IPS-18a (cell line): ENCODE results near the gene RPGRIP1.
A peak's percentile ranks its signal among the peaks of the same experiment; 100 is the strongest.
"Not testable (repeated sequence)": the region's sequence is repeated elsewhere in the genome, so short reads cannot be mapped to it uniquely, and the experiment has no call there.

ENCODE experiments used
- H3K27ac ChIP-seq: one replicate; pipeline ENCODE4 v1.5.1; 2013; ENCODE audit warnings: low read length
- H3K27me3 ChIP-seq: one replicate; pipeline ENCODE4 v1.6.1; 2013; ENCODE audit warnings: mild to moderate bottlenecking, low read length; ENCODE audit not compliant: control insufficient read depth, insufficient read depth
- H3K36me3 ChIP-seq: one replicate; pipeline ENCODE4 v1.6.1; 2013; ENCODE audit warnings: low read depth, low read length; ENCODE audit not compliant: control insufficient read depth
- H3K4me1 ChIP-seq: one replicate; pipeline ENCODE4 v1.6.1; 2013; ENCODE audit warnings: low read depth, low read length; ENCODE audit not compliant: control insufficient read depth
- H3K4me3 ChIP-seq: one replicate; pipeline ENCODE4 v1.5.1; 2013; ENCODE audit warnings: low read length
- H3K9ac ChIP-seq: one replicate; pipeline ENCODE4 v1.6.1; 2013; ENCODE audit warnings: mild to moderate bottlenecking, low read length, moderate library complexity
- H3K9me3 ChIP-seq: one replicate; pipeline ENCODE4 v1.6.1; 2013; ENCODE audit warnings: low read depth, low read length; ENCODE audit not compliant: control insufficient read depth

Gene RPGRIP1

DNA sequence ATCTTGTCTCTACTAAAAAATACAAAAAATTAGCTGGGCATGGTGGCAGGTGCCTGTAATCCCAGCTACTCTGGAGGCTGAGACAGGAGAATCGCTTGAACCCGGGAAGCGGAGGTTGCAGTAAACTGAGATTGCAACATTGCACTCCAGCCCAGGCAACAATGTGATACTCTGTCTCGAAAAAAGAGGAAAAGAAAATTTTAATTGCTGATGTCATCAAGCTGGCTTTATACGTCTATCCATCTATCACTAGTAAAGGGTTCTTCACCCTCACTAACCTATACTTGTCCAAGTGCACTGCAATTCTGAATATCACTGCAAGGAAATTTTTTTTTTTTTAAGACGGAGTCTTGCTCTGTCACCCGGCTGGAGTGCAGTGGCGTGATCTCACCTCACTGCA lies 2.0 kb downstream of the RPGRIP1 start:
- not testable (repeated sequence) for H3K9ac ChIP-seq, H3K4me3 ChIP-seq, H3K4me1 ChIP-seq, H3K27ac ChIP-seq, H3K27me3 ChIP-seq, H3K9me3 ChIP-seq, H3K36me3 ChIP-seq

DNA sequence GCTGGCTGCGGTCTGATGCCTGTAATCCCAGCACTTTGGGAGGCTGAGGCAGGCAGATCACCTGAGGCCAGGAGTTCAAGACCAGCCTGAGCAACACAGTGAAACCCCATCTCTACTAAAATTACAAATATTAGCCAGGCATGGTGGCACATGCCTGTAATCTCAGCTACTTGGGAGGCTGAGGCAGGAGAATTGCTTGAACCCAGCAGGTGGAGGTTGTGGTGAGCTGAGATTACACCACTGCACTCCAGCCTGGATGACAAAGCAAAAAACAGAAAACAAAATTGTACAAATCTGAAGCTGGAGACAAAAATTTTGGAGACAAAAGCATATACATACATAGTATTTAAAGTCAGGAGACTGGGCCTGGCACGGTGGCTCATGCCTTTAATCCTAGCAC lies 6.6 kb downstream of the RPGRIP1 start:
- not testable (repeated sequence) for H3K9me3 ChIP-seq, H3K9ac ChIP-seq, H3K36me3 ChIP-seq, H3K27ac ChIP-seq, H3K27me3 ChIP-seq, H3K4me1 ChIP-seq, H3K4me3 ChIP-seq

GRCh38 chr14:21287168-21287567 lies 7.3 kb downstream of the RPGRIP1 start:
- Histone ChIP-seq H3K36me3 (no peaks in the 10 kb centered on the region), H3K4me1 (no peaks in the 10 kb centered on the region), H3K9me3 (no peaks in the 10 kb centered on the region), H3K27me3 (no peaks in the 10 kb centered on the region), H3K27ac (no peak overlapping the region), H3K9ac (no peak overlapping the region), H3K4me3 (no peak overlapping the region)

- H3K27ac ChIP-seq, H3K9me3 ChIP-seq, H3K4me3 ChIP-seq, H3K36me3 ChIP-seq, H3K27me3 ChIP-seq, H3K4me1 ChIP-seq, H3K9ac ChIP-seq: not testable (repeated sequence)
Observed at GRCh38 chr14:21294026-21294425, 14.1 kb downstream of the RPGRIP1 start.

DNA sequence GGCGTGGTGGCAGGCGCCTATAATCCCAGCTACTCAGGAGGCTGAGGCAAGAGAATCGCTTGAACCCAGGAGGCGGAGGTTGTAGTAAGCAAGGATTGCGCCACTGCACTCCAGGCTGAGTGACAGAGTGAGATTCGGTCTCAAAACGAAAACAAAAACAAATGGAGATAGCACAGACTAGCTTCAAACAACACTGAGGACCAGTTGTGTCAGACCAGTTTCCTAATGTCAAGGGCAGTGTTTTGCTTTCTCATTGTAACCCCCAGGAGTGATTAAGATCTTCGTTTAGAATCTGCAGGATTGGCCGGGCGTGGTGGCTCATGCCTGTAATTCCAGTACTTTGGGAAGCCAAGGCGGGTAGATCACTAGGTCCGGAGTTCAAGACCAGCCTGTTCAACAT lies 18.5 kb downstream of the RPGRIP1 start:
- H3K9ac ChIP-seq: no peak overlapping the region
- H3K4me3 ChIP-seq: no peak overlapping the region
- no peaks in the 10 kb centered on the region for H3K36me3 ChIP-seq
- no peaks in the 10 kb centered on the region for H3K4me1 ChIP-seq
- no peaks in the 10 kb centered on the region for H3K27me3 ChIP-seq
- no peak overlapping the region for H3K27ac ChIP-seq
- H3K9me3 ChIP-seq: no peaks in the 10 kb centered on the region

DNA sequence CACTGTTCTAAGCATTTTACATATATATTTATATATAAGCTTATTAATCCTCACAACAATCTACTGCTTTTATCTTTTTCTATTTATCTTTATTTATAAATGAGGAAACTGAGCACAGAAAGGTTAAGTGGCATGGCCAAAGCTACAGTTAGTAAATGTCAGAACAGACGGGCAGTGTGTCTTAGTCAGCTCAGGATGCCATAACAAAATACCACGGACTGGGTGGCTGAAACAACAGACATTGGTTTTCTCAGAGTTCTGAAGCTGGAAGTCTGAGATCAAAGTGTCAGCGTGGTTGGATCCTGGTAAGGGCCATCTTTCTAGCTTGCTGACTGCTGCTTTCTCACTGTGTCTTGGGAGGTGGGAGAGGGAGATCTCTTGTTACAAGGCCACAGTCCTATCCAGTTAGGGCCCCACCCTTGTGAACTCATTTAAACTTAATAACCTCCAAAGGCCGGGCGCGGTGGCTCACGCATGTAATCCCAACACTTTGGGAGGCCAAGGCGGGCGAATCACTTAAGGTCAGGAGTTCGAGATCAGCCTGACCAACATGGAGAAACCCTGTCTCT lies 19.8 kb downstream of the RPGRIP1 start:
- H3K4me3 ChIP-seq: no peak overlapping the region
- no peak overlapping the region for H3K27ac ChIP-seq
- H3K36me3 ChIP-seq: no peaks in the 10 kb centered on the region
- H3K9ac ChIP-seq: no peak overlapping the region
- no peaks in the 10 kb centered on the region for H3K4me1 ChIP-seq
- H3K9me3 ChIP-seq: no peaks in the 10 kb centered on the region
- H3K27me3 ChIP-seq: no peaks in the 10 kb centered on the region

GRCh38 chr14:21300892-21301291 lies 21.0 kb downstream of the RPGRIP1 start:
- Histone ChIP-seq H3K27ac (no peak overlapping the region), H3K4me3 (peak overlapping the region; percentile 54), H3K27me3 (no peaks in the 10 kb centered on the region), H3K9ac (peak overlapping the region; percentile 63), H3K9me3 (no peaks in the 10 kb centered on the region), H3K4me1 (no peaks in the 10 kb centered on the region), H3K36me3 (no peaks in the 10 kb centered on the region)

GRCh38 chr14:21302013-21302835 lies 22.3 kb downstream of the RPGRIP1 start:
- H3K27me3 ChIP-seq: no peaks in the 10 kb centered on the region
- H3K36me3 ChIP-seq: no peaks in the 10 kb centered on the region
- no peaks in the 10 kb centered on the region for H3K9me3 ChIP-seq
- peaks cover under 1% of the 10 kb centered on the region for H3K4me1 ChIP-seq
- no peak overlapping the region for H3K27ac ChIP-seq
- no peak overlapping the region for H3K9ac ChIP-seq
- no peak overlapping the region for H3K4me3 ChIP-seq

DNA sequence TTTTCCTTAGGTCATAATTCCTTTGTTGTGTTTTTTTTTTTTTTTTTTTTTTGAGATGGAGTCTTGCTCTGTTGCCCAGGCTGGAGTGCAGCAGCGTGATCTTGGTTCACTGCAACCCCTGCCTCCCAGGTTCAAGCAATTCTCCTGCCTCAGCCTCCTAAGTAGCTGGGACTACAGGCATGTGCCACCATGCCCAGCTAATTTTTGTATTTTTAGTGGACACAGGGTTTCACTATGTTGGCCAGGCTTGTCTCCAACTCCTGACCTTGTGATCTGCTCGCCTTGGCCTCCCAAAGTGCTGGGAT lies 22.9 kb downstream of the RPGRIP1 start:
- H3K27ac ChIP-seq, H3K9me3 ChIP-seq, H3K9ac ChIP-seq, H3K4me3 ChIP-seq, H3K4me1 ChIP-seq, H3K27me3 ChIP-seq, H3K36me3 ChIP-seq: not testable (repeated sequence)

DNA sequence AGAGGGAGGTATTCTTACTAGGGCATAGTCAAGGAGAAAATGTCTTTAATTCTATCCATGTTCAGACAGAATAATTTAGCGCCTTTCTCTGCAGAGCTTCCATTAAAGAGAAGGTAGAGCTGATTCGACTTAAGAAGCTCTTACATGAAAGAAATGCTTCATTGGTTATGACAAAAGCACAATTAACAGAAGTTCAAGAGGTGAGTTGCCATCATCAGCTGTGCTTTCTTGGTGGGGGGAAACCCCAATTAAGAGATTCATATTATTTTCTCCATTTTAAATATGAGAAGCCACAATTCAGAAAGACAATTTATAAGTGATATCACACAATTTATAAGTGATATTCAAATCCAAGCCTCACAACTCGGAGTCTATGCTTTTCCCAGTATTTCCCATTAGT lies 27.8 kb downstream of the RPGRIP1 start:
- Histone ChIP-seq H3K4me3 (peak overlapping the region; percentile 66), H3K36me3 (no peaks in the 10 kb centered on the region), H3K4me1 (peaks cover 21% of the 10 kb centered on the region), H3K9ac (peak overlapping the region; percentile 90), H3K27me3 (no peaks in the 10 kb centered on the region), H3K9me3 (no peaks in the 10 kb centered on the region), H3K27ac (peak overlapping the region; percentile 97)

- Histone ChIP-seq H3K9ac (peak overlapping the region; percentile 90), H3K36me3 (no peaks in the 10 kb centered on the region), H3K4me3 (peak overlapping the region; percentile 66), H3K4me1 (peaks cover 21% of the 10 kb centered on the region), H3K9me3 (no peaks in the 10 kb centered on the region), H3K27ac (peak overlapping the region; percentile 97), H3K27me3 (no peaks in the 10 kb centered on the region)
Observed at GRCh38 chr14:21308132-21308478, 28.2 kb downstream of the RPGRIP1 start.

GRCh38 chr14:21308479-21309237 lies 28.8 kb downstream of the RPGRIP1 start:
- Histone ChIP-seq H3K27ac (peak overlapping the region; percentile 99), H3K36me3 (no peaks in the 10 kb centered on the region), H3K4me3 (peak overlapping the region; percentile 66), H3K27me3 (no peaks in the 10 kb centered on the region), H3K9ac (peak overlapping the region; percentile 90), H3K4me1 (peaks cover 21% of the 10 kb centered on the region), H3K9me3 (no peaks in the 10 kb centered on the region)
